HepG2 (cell line): ENCODE measurements around the gene COQ8A. TPM values are rescaled to one million over a fixed set of nuclear protein-coding genes. Genes with fewer than 3 reads are reported as not detected.

ENCODE experiments used
- ATAC-seq: fragments of 200-7000 bp; cut with Tn5 transposase; 3 replicates; pipeline ENCODE4 v1.9.1; 2020; ENCODE audit warnings: mild to moderate bottlenecking, moderate library complexity
- BruUV-seq: library from RNA; stranded (reverse); fragments of 400-500 nt; replicated peaks from 2 replicates; lab custom pipeline; 2021; lab: Mats Ljungman, UMichigan
- CTCF ChIA-PET: fragments of 300-600 bp; formaldehyde crosslinking; extraction: SDS; loops from one replicate; lab custom pipeline; 2021; ENCODE audit warnings: low total read pairs, inconsistent platforms, low intra/inter-chr PET ratio; lab: Yijun Ruan, JAX
- POLR2A ChIA-PET: fragments of 350-600 bp; sonication (Branson Sonifier 250); formaldehyde crosslinking; loops from one replicate; lab custom pipeline; 2020; ENCODE audit warnings: antibody characterized with exemption, inconsistent platforms; lab: Yijun Ruan, JAX
- DNase-seq: peaks from one replicate; pipeline ENCODE4 v3.0.0-alpha.2; 2015; ENCODE audit warnings: low spot score
- FAIRE-seq: peaks from 3 replicates; lab custom pipeline; 2011; peaks lifted over from hg19 to GRCh38; lab: Jason Lieb, UNC
- H2AFZ ChIP-seq: one replicate; pipeline ENCODE4 v1.6.1; 2011; ENCODE audit warnings: low read length, inconsistent platforms
- H3K27ac ChIP-seq: fragments of 300-600 bp; 3 replicates; pipeline ENCODE4 v1.8.0; 2011; ENCODE audit warnings: mixed run types, mild to moderate bottlenecking, mixed read lengths, low read length, inconsistent platforms; ENCODE audit not compliant: insufficient read depth; ENCODE audit errors: extremely low read length
- H3K27me3 ChIP-seq, 2 experiments: fragments of 200-600 bp in 1 of 2; 2 replicates in 1 of 2; 3 replicates in 1 of 2; pipeline versions ENCODE4 v1.6.0 to v1.8.0; 2011; ENCODE audit warnings: low read length in 2 of 2, mild to moderate bottlenecking in 2 of 2, moderate library complexity in 2 of 2, inconsistent platforms in 1 of 2; ENCODE audit not compliant: insufficient read depth in 2 of 2, control insufficient read depth in 1 of 2
- H3K36me3 ChIP-seq, 2 experiments: fragments of 200-600 bp in 1 of 2; replicated peaks in 1 of 2; 2 replicates in 1 of 2; 3 replicates in 1 of 2; pipeline versions ENCODE4 v1.5.1 to v1.8.0; 2011; ENCODE audit warnings: low read length in 2 of 2, inconsistent platforms in 1 of 2; ENCODE audit not compliant: insufficient read depth in 2 of 2, control insufficient read depth in 1 of 2
- H3K4me1 ChIP-seq: 2 replicates; pipeline ENCODE4 v1.5.1; 2012; ENCODE audit warnings: low read length, inconsistent platforms; ENCODE audit not compliant: insufficient read depth
- H3K4me2 ChIP-seq: 2 replicates; pipeline ENCODE4 v1.6.0; 2011; ENCODE audit warnings: low read depth, low read length, inconsistent platforms
- H3K4me3 ChIP-seq, 3 experiments: fragments of 200-600 bp in 1 of 3; sonication (generic), shearing (Covaris generic) in 1 of 3; replicated peaks in 1 of 3; 2 replicates each; pipeline ENCODE4 v1.5.1; 2011 to 2016; ENCODE audit warnings: low read length in 3 of 3, inconsistent platforms in 2 of 3, low read depth in 2 of 3, mild to moderate bottlenecking in 2 of 3, control low read depth in 1 of 3, mixed read lengths in 1 of 3; ENCODE audit not compliant: insufficient read depth in 1 of 3
- H3K79me2 ChIP-seq: one replicate; pipeline ENCODE4 v1.6.1; 2011; ENCODE audit warnings: low read length, inconsistent platforms; ENCODE audit not compliant: insufficient read depth
- H3K9ac ChIP-seq: 2 replicates; pipeline ENCODE4 v1.6.0; 2011; ENCODE audit warnings: mild to moderate bottlenecking, low read depth, low read length, inconsistent platforms; ENCODE audit not compliant: insufficient read depth
- H3K9me3 ChIP-seq: 2 replicates; pipeline ENCODE4 v1.5.1; 2012; ENCODE audit warnings: mild to moderate bottlenecking, low read length
- H4K20me1 ChIP-seq: 2 replicates; pipeline ENCODE4 v1.6.0; 2011; ENCODE audit warnings: inconsistent platforms, mild to moderate bottlenecking, low read length, moderate library complexity; ENCODE audit not compliant: insufficient read depth
- GABPB1 ChIP-seq: IDR thresholded peaks from 2 replicates; pipeline ENCODE4 v1.6.1; 2016; ENCODE audit warnings: mild to moderate bottlenecking, missing genetic modification reagents, moderate library complexity, missing compliant biosample characterization
- KAT2B ChIP-seq: fragments of 150-350 bp; IDR thresholded peaks from 2 replicates; pipeline ENCODE4 v1.6.1; 2014; ENCODE audit warnings: low read depth, low read length, borderline replicate concordance
- SETDB1 ChIP-seq: sonication (generic); formaldehyde crosslinking; IDR thresholded peaks from 2 replicates; pipeline ENCODE4 v1.5.1; 2020; ENCODE audit warnings: missing genetic modification reagents, mild to moderate bottlenecking, borderline replicate concordance
- ZBTB1 ChIP-seq: sonication (generic); formaldehyde crosslinking; IDR thresholded peaks from 2 replicates; pipeline ENCODE4 v1.4.0; 2020; ENCODE audit warnings: missing genetic modification reagents, borderline replicate concordance
- ZNF788 ChIP-seq: sonication (generic); formaldehyde crosslinking; IDR thresholded peaks from 2 replicates; pipeline ENCODE4 v1.5.0; 2020; ENCODE audit warnings: mild to moderate bottlenecking, missing genetic modification reagents, borderline replicate concordance
- WGBS: methylation state at CpG from one replicate; pipeline ENCODE4 v1.1.6; 2017; ENCODE audit warnings: low lambda C conversion rate; 5-methylcytosine and 5-hydroxymethylcytosine counted together
- in situ Hi-C: cut with HindIII; loops from 2 replicates; pipeline ENCODE4 v1.10.0; 2017; ENCODE audit warnings: low pct_unique_long_range_greater_than_20kb; ENCODE audit not compliant: extremely low pct_ligation_motif_present
- intact Hi-C: fragments of 100-400 bp; cut with micrococcal nuclease; formaldehyde crosslinking; loops from one replicate; pipeline ENCODE4 v1.10.0; 2022; ENCODE audit not compliant: unreplicated experiment
- polyA plus RNA-seq, 8 experiments: library from polyadenylated mRNA; depleted of rRNA in 3 of 8; stranded (reverse) in 7 of 8; unstranded in 1 of 8; fragments of >200 nt; fragmentation: Illumina TruSeq in 4 of 8; extraction: Trizol in 4 of 8; gene quantifications; 2 replicates each; pipeline versions ENCODE4 v1.2.1 to v1.2.3, GENCODE V29; 2011 to 2016; ENCODE audit warnings: low read depth in 4 of 8, missing spikeins in 1 of 8, mixed read lengths in 1 of 8; ENCODE audit not compliant: insufficient read depth in 1 of 8
- total RNA-seq, 5 experiments: library from RNA; depleted of rRNA; stranded (reverse); fragments of >200 nt; fragmentation: Illumina TruSeq; extraction: Trizol; gene quantifications; 2 replicates each; pipeline ENCODE4 v1.2.3, GENCODE V29; 2016; ENCODE audit warnings: low read depth in 1 of 5

Gene COQ8A
- total and polyA plus RNA-seq, 2 of the 13 experiments (the other 11 are each of a cell fraction or from before 2014, with no cell fraction given), result 60.4 to 88.7 TPM

- ChIA-PET CTCF (no interaction called here), POLR2A (interaction anchor here (1.2 to 6.5 kb wide), 4 partner anchors 9 to 486 kb away, joined by 3 to 46 read pairs (median 4); no protein-coding TSS in a partner anchor)
- Histone ChIP-seq H3K27ac (peak overlapping the region; percentile 94), H3K4me2 (peak overlapping the region; percentile 94), H2AFZ (no peak overlapping the region), H3K27me3 (no peaks in the 10 kb centered on the region), H3K9me3 (no peaks in the 10 kb centered on the region), H4K20me1 (peaks cover 34% of the 10 kb centered on the region), H3K4me1 (peaks cover 70% of the 10 kb centered on the region), H3K79me2 (peaks cover 94% of the 10 kb centered on the region), H3K4me3 (peak overlapping the region; percentile 28 to 74 (median 40); a peak in 5 of 6 replicates), H3K9ac (peak overlapping the region; percentile 72; the same call in 1 of the 2 replicates), H3K36me3 (peaks cover 2 to 13% of the 10 kb centered on the region in 2 experiments; a peak in 3 of 5 replicates)
- ATAC-seq (no peak), FAIRE-seq (no peak), DNase-seq (no peak)
- intact Hi-C loops (loop anchor here (5.0 kb wide), 1 partner anchor 46 kb away; no protein-coding TSS in a partner anchor), in situ Hi-C loops (no loop called here)
- no TSS peak for BruUV-seq
- TF ChIP-seq SETDB1 (CRISPR knock-in tag) (no peak), GABPB1 (CRISPR knock-in tag) (0 out of 2 replicates have a peak, but pooled peaks have one; percentile 0), ZBTB1 (CRISPR knock-in tag) (no peak)
- WGBS, result 83% methylated on average over 9 of the region's 9 CpGs
Observed at GRCh38 chr1:226946285-226946684, 6.2 kb downstream of the COQ8A start.

DNA sequence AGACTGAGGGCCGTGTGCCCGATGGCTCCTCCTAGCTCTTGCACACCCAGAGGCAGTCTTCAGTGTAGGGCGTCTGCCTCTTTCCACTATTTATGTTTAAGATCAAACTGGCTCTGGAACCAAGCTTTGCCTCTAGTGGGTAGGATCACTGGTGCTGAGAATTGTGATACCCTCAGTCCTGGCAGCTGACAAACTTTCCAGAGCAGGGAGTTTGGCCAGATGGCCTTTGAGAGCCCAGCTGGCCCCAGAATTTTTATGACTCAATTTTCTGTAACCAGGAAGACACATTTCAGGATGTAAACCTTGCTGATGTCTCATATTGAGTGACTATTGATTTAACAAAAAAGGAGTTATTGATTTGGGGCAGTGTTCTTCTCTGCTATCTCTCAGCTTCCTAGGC lies 6.7 kb downstream of the COQ8A start:
- intact Hi-C loops (loop anchor here (5.0 kb wide), 1 partner anchor 45 kb away; no protein-coding TSS in a partner anchor), in situ Hi-C loops (no loop called here)
- CTCF ChIA-PET, result no interaction called here
- no TSS peak for BruUV-seq
- 87% methylated on average over 3 of the region's 3 CpGs for WGBS
- Histone ChIP-seq H3K4me1 (peaks cover 70% of the 10 kb centered on the region), H3K4me2 (peak overlapping the region; percentile 94; the same call in 1 of the 2 replicates), H3K27me3 (no peaks in the 10 kb centered on the region), H3K9ac (peak overlapping the region; percentile 72; the same call in 1 of the 2 replicates), H2AFZ (no peak overlapping the region), H3K79me2 (peaks cover 94% of the 10 kb centered on the region), H3K27ac (peak overlapping the region; percentile 94), H4K20me1 (peaks cover 34% of the 10 kb centered on the region), H3K9me3 (no peaks in the 10 kb centered on the region), H3K4me3 (no peak overlapping the region), H3K36me3 (peaks cover 2 to 13% of the 10 kb centered on the region in 2 experiments; a peak in 3 of 5 replicates)
- FAIRE-seq, result no peak
- POLR2A ChIA-PET, result interaction anchor here (6.5 kb wide), 1 partner anchor 28 kb away, joined by 46 read pairs; no protein-coding TSS in a partner anchor
- no peak for DNase-seq
- TF ChIP-seq ZNF788 (CRISPR knock-in tag), result no peak
- peak; percentile 84; the same call in 1 of the 2 replicates for TF ChIP-seq KAT2B
- no peak for ATAC-seq
